GM18511 (cell line): ENCODE measurements around the gene CRTC1.
"Not testable (repeated sequence)": the region's sequence is repeated elsewhere in the genome, so short reads cannot be mapped to it uniquely, and the experiment has no call there.

Experiments
- ATAC-seq: cut with Tn5 transposase; IDR thresholded peaks from one replicate; pipeline ENCODE4 v1.9.1; 2021; ENCODE audit warnings: mild to moderate bottlenecking, moderate library complexity; ENCODE audit not compliant: unreplicated experiment

CRTC1 gene

GRCh38 chr19:18723871-18724377, 40.4 kb downstream of the CRTC1 start:
- ATAC-seq = no peak

- no peak for ATAC-seq
Observed at GRCh38 chr19:18725841-18726770, 42.6 kb downstream of the CRTC1 start.

GRCh38 chr19:18726846-18727245, 43.4 kb downstream of the CRTC1 start:
- ATAC-seq = no peak

- ATAC-seq = not testable (repeated sequence)
Observed at GRCh38 chr19:18727602-18728001, 44.1 kb downstream of the CRTC1 start.

- ATAC-seq = no peak
Observed at GRCh38 chr19:18729933-18730530, 46.6 kb downstream of the CRTC1 start.

- no peak for ATAC-seq
Observed at GRCh38 chr19:18730885-18731513, 47.5 kb downstream of the CRTC1 start.

GRCh38 chr19:18731562-18732008, 48.1 kb downstream of the CRTC1 start:
- no peak for ATAC-seq

- ATAC-seq = no peak
Observed at GRCh38 chr19:18733196-18733647, 49.7 kb downstream of the CRTC1 start.

- not testable (repeated sequence) for ATAC-seq
Observed at GRCh38 chr19:18733762-18734332, 50.4 kb downstream of the CRTC1 start.

GRCh38 chr19:18735324-18735723, 51.8 kb downstream of the CRTC1 start:
- no peak for ATAC-seq

- ATAC-seq = no peak
Observed at GRCh38 chr19:18735752-18736151, 52.3 kb downstream of the CRTC1 start.

GRCh38 chr19:18736415-18737336, 53.2 kb downstream of the CRTC1 start:
- no peak for ATAC-seq

- no peak for ATAC-seq
Observed at GRCh38 chr19:18737337-18737953, 54.0 kb downstream of the CRTC1 start.

- ATAC-seq = no peak
Observed at GRCh38 chr19:18737954-18738351, 54.5 kb downstream of the CRTC1 start.

- no peak for ATAC-seq
Observed at GRCh38 chr19:18738961-18739690, 55.6 kb downstream of the CRTC1 start.

GRCh38 chr19:18741124-18742121, 57.9 kb downstream of the CRTC1 start:
- no peak for ATAC-seq

GRCh38 chr19:18742324-18742723, 58.8 kb downstream of the CRTC1 start:
- ATAC-seq = no peak
